Bronchial epithelial cell (primary cell): Measurements from ENCODE around the gene KLHL2. TPM values are rescaled to one million over a fixed set of nuclear protein-coding genes. Genes with fewer than 3 reads are reported as not detected.

Source experiments
- DNase-seq: peaks from one replicate; pipeline ENCODE4 v3.0.0-alpha.2; 2010; ENCODE audit warnings: low read depth
- FAIRE-seq: peaks from 2 replicates; lab custom pipeline; 2011; peaks lifted over from hg19 to GRCh38; lab: Jason Lieb, UNC
- H3K27me3 ChIP-seq: 2 replicates; pipeline ENCODE4 v1.5.1; 2011; ENCODE audit warnings: low read length; ENCODE audit not compliant: control insufficient read depth, insufficient read depth
- H3K36me3 ChIP-seq: 2 replicates; pipeline ENCODE4 v1.5.1; 2011; ENCODE audit warnings: low read length; ENCODE audit not compliant: control insufficient read depth, insufficient read depth
- H3K4me3 ChIP-seq: 2 replicates; pipeline ENCODE4 v1.5.1; 2011; ENCODE audit warnings: mild to moderate bottlenecking, low read depth, low read length, control low read depth
- CTCF ChIP-seq: IDR thresholded peaks from 2 replicates; pipeline ENCODE4 v1.5.1; 2011; ENCODE audit warnings: mild to moderate bottlenecking, moderate library complexity, low read length, control low read depth, inconsistent platforms; ENCODE audit not compliant: insufficient read depth, severe bottlenecking
- total RNA-seq: library from RNA; depleted of rRNA; stranded (reverse); fragments of >200 nt; gene quantifications from 2 replicates; pipeline ENCODE4 v1.2.1, GENCODE V29; 2014

Gene KLHL2
- total RNA-seq, 1 donor from 2014 or later, result 49.2 TPM

GRCh38 chr4:165351359-165352130, 144.2 kb downstream of the KLHL2 start:
- no peak for FAIRE-seq
- Histone ChIP-seq H3K36me3 (no peaks in the 10 kb centered on the region), H3K4me3 (no peak overlapping the region), H3K27me3 (no peaks in the 10 kb centered on the region)
- TF ChIP-seq CTCF, result no peak
- DNase-seq, result no peak

GRCh38 chr4:165355900-165356300, 148.5 kb downstream of the KLHL2 start:
- peak; percentile 57 for TF ChIP-seq CTCF
- FAIRE-seq (no peak), DNase-seq (peak; percentile 55)
- H3K36me3 ChIP-seq, result no peaks in the 10 kb centered on the region
- H3K27me3 ChIP-seq, result no peaks in the 10 kb centered on the region
- H3K4me3 ChIP-seq, result no peak overlapping the region

GRCh38 chr4:165359506-165359905, 152.1 kb downstream of the KLHL2 start:
- H3K36me3 ChIP-seq, result no peaks in the 10 kb centered on the region
- TF ChIP-seq CTCF, result no peak
- H3K27me3 ChIP-seq, result no peaks in the 10 kb centered on the region
- no peak overlapping the region for H3K4me3 ChIP-seq
- FAIRE-seq (no peak), DNase-seq (peak; percentile 69)

- Histone ChIP-seq H3K4me3 (no peak overlapping the region), H3K36me3 (no peaks in the 10 kb centered on the region), H3K27me3 (no peaks in the 10 kb centered on the region)
- TF ChIP-seq CTCF, result no peak
- DNase-seq (no peak), FAIRE-seq (no peak)
These were observed 152.8 kb downstream of the KLHL2 start for GRCh38 chr4:165360041-165360695.

GRCh38 chr4:165360985-165361670, 153.8 kb downstream of the KLHL2 start:
- TF ChIP-seq CTCF, result no peak
- Histone ChIP-seq H3K36me3 (no peaks in the 10 kb centered on the region), H3K27me3 (no peaks in the 10 kb centered on the region), H3K4me3 (no peak overlapping the region)
- no peak for DNase-seq
- no peak for FAIRE-seq
